Measurements from ENCODE around the gene GNAL. TPM values are rescaled to one million over a fixed set of nuclear protein-coding genes. Genes with fewer than 3 reads are reported as not detected.

The GNAL gene
- total RNA-seq, 1 experiment from 2014 or later = 24.0 TPM

DNA sequence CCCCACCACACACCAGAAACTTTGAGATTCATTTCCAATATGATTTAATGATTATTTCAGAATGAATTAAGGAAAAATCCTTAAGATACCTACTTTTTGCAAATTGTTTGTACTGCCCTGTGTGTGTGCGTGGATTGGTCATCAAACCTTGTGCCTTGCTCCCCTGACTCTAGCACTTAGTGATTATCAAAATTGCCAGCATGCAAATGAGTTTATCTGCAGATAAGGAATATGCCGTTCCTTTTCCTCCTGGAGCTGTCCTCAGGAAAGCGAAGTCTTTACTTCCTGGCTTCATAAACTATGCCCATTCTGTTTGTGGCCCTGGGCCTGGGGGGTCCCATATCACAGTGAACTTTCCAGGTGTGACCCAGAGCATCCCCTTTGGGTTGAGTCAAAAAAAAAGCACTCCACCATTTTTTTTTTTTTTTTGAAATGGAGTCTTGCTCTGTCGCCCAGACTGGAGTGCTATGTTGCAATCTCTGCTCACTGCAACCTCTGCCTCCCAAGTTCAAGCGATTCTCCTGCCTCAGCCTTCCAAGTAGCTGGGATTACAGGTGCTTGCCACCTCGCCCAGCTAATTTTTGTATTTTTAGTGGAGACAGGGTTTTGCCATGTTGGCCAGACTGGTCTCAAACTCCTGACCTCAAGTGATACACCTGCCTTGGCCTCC is 173.5 kb downstream of the GNAL start:
- Histone ChIP-seq H4K20me1 (ENCODE audit: control insufficient read depth, insufficient read depth, insufficient read length) (no peaks in the 10 kb centered on the region), H3K9ac (ENCODE audit: extremely low read depth, insufficient read length, low read length) (no peak overlapping the region), H3K27me3 (ENCODE audit: insufficient read depth, low read length) (no peaks in the 10 kb centered on the region), H3K18ac (ENCODE audit: insufficient read length, low read depth, low read length) (no peak overlapping the region), H2AK5ac (ENCODE audit: insufficient read length, low read length) (no peak overlapping the region), H2BK5ac (ENCODE audit: insufficient read length, low read length) (no peak overlapping the region), H3K23ac (ENCODE audit: insufficient read length, low read depth, low read length) (no peak overlapping the region), H2BK20ac (ENCODE audit: low read depth, low read length, poor library complexity, severe bottlenecking) (no peak overlapping the region), H3K56ac (ENCODE audit: insufficient read length, low read depth, low read length) (no peak overlapping the region), H3K79me2 (ENCODE audit: insufficient read depth, low read length) (no peaks in the 10 kb centered on the region), H2BK12ac (ENCODE audit: insufficient read length, low read depth, low read length) (no peak overlapping the region), H4K8ac (replicated peaks; ENCODE audit: insufficient read length, low read depth, low read length) (no peak overlapping the region), H3K14ac (ENCODE audit: insufficient read depth, low read length) (no peak overlapping the region), H3K27ac (ENCODE audit: insufficient read length, low read depth, low read length) (no peak overlapping the region), H3K4me1 (ENCODE audit: insufficient read depth, low read length) (no peaks in the 10 kb centered on the region; the same call in 1 of the 2 replicates), H3K79me1 (ENCODE audit: insufficient read depth, low read depth, low read length, poor library complexity, severe bottlenecking) (no peaks in the 10 kb centered on the region), H3K23me2 (ENCODE audit: insufficient read length, low read depth, low read length, poor library complexity, severe bottlenecking) (no peaks in the 10 kb centered on the region), H3T11ph (ENCODE audit: low read length) (no peak overlapping the region), H4K91ac (ENCODE audit: insufficient read length, low read depth, low read length) (no peak overlapping the region), H2AFZ (ENCODE audit: low read length) (no peak overlapping the region), H3K4me2 (ENCODE audit: insufficient read depth, insufficient read length, low read length) (no peak overlapping the region), H2BK120ac (ENCODE audit: low read depth, low read length, poor library complexity, severe bottlenecking) (no peak overlapping the region), H4K5ac (ENCODE audit: insufficient read length, low read depth, low read length) (no peak overlapping the region), H3K4ac (ENCODE audit: low read depth, low read length) (no peak overlapping the region), H2BK15ac (ENCODE audit: low read depth, low read length) (no peak overlapping the region), H3K9me3 (ENCODE audit: control insufficient read depth, low read depth, low read length) (no peaks in the 10 kb centered on the region)
- TF ChIP-seq, protein P1, sequence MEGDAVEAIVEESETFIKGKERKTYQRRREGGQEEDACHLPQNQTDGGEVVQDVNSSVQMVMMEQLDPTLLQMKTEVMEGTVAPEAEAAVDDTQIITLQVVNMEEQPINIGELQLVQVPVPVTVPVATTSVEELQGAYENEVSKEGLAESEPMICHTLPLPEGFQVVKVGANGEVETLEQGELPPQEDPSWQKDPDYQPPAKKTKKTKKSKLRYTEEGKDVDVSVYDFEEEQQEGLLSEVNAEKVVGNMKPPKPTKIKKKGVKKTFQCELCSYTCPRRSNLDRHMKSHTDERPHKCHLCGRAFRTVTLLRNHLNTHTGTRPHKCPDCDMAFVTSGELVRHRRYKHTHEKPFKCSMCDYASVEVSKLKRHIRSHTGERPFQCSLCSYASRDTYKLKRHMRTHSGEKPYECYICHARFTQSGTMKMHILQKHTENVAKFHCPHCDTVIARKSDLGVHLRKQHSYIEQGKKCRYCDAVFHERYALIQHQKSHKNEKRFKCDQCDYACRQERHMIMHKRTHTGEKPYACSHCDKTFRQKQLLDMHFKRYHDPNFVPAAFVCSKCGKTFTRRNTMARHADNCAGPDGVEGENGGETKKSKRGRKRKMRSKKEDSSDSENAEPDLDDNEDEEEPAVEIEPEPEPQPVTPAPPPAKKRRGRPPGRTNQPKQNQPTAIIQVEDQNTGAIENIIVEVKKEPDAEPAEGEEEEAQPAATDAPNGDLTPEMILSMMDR (conservative IDR thresholded peaks at IDR 0.05) = no peak
- no peak for DNase-seq
- Mint-ChIP-seq H3K4me1 (peaks cover 19% of the 10 kb centered on the region in 2 experiments), H3K4me3 (no peak overlapping the region), H3K9me3 (no peaks in the 10 kb centered on the region), H3K27ac (no peak overlapping the region; a peak in 2 of 7 replicates), H3K27me3 (ENCODE audit: low read depth) (no peaks in the 10 kb centered on the region), H3K36me3 (ENCODE audit: insufficient read depth in 1 of 3, low read depth in 3 of 3) (peaks cover 0 to 15% (median 1%) of the 10 kb centered on the region in 3 experiments; a peak in 4 of 7 replicates)
- WGBS (ENCODE audit: extremely low coverage, insufficient read length, low lambda C conversion rate) = no CpG with 5 or more reads among the region's 6 CpGs
